H7 (cell line): ENCODE measurements around the gene DDX50. TPM values are rescaled to one million over a fixed set of nuclear protein-coding genes. Genes with fewer than 3 reads are reported as not detected.
"Not testable (repeated sequence)": the region's sequence is repeated elsewhere in the genome, so short reads cannot be mapped to it uniquely, and the experiment has no call there.

Experiments
- DNase-seq: peaks from one replicate; pipeline ENCODE4 v3.0.0; 2012
- H3K27me3 ChIP-seq: 2 replicates; pipeline ENCODE4 v1.6.0; 2011; ENCODE audit warnings: mild to moderate bottlenecking, low read length; ENCODE audit not compliant: control insufficient read depth, insufficient read depth
- H3K36me3 ChIP-seq: replicated peaks from 2 replicates; pipeline ENCODE4 v1.5.1; 2011; ENCODE audit warnings: low read length; ENCODE audit not compliant: control insufficient read depth, insufficient read depth
- H3K4me3 ChIP-seq: 2 replicates; pipeline ENCODE4 v1.5.1; 2011; ENCODE audit warnings: low read depth, mild to moderate bottlenecking, control low read depth, low read length, moderate library complexity; ENCODE audit not compliant: insufficient read depth
- total RNA-seq: library from RNA; depleted of rRNA; stranded (reverse); fragments of >200 nt; shearing (Covaris generic); gene quantifications from 2 replicates; pipeline ENCODE4 v1.2.3, GENCODE V29; 2014

Gene DDX50
- total RNA-seq, 1 experiment from 2014 or later, result 50.8 TPM

DNA sequence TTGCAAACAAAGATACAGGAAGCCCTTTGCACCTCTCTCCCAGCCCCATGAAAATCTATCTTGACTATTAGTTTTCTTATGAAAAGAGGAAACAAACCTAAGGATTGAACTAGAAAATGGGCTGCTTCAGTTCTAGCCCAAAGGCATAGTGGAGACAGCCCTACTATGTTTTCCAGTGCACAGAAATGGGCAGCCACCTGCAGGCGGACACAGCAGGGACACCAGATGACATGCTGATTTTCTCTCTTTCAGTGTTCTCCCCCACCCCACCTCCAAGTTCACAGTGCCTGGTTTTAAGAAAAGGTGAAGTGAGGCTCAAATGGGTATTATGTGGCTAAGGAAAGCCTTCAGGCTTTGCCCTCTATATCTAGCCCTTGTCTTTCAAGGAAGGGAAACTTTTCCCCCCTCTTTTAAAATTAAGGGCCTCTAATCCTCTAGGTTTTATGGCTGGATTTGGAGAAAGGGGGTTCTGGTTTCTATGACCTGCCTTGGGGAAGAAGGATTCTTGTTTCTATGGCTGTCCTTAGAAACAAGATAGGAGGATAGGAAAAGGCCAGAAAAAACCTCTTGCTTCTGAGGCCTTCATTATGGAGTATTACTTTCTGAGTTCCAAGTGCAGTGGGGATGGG is 23.5 kb upstream of the DDX50 start:
- H3K4me3 ChIP-seq, result no peak overlapping the region
- DNase-seq, result no peak

DNA sequence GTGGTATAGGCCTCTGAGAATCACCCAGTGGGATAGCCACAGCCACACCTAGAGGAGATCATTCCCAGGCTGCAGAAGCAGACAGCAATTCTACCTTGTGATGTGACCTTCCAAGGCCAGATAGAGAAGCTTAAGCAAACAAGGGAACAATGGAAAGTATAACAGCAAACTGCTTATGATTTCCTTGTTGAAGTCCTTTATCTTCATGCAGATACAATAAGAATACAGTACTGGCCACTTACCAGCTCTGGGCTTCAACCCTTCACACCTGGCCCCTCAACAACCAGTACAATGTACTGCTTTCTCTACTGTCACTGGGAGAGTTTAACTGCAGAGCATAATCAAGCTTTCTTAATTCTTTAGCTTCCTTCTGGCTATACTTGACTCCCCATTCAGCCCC is 22.6 kb upstream of the DDX50 start:
- DNase-seq, result no peak
- Histone ChIP-seq H3K36me3 (no peaks in the 10 kb centered on the region), H3K27me3 (no peaks in the 10 kb centered on the region), H3K4me3 (no peak overlapping the region)

More for the DNA sequence above, 23.5 kb upstream of the DDX50 start:
- no peaks in the 10 kb centered on the region for H3K36me3 ChIP-seq
- no peaks in the 10 kb centered on the region for H3K27me3 ChIP-seq

DNA sequence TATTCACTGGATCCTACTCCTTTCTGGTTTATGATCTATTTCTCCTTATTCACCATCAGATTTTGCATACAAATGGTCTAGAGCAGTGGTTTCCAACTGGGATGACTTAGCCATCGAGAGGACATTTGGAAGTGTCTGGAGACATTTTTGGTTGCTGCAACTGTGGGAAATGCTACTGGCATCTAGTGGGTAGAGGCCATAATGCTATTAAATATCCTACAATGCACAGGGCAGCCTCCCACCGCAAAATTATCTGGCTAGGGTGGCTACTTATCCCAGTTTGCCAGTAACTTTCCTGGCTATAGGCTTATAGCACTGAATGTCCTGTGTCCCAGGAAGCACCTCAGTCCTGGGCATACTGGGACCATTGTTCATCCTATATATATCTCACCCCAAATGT is 21.5 kb upstream of the DDX50 start:
- DNase-seq, result no peak
- Histone ChIP-seq H3K4me3 (no peak overlapping the region), H3K36me3 (no peaks in the 10 kb centered on the region), H3K27me3 (no peaks in the 10 kb centered on the region)

DNA sequence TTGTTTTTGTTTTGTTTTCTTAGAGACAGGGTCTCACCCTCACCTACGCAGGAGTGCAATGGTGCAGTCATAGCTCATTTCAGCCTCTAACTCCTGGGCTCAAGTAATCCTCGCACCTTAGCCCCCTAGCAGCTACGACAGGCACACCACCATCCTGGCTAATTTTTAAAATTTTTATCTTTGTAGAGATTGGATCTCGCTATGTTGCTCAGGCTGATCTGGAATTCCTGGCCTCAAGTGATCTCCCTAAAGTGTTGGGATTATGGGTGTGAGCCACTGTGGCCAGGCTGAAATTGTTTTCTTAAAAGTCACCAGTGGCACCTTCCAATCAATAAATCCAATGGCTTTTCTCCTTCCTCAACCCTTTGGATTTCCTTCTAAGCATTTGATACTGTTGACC is 20.9 kb upstream of the DDX50 start:
- Histone ChIP-seq H3K36me3 (no peaks in the 10 kb centered on the region), H3K4me3 (no peak overlapping the region), H3K27me3 (no peaks in the 10 kb centered on the region)
- no peak for DNase-seq

DNA sequence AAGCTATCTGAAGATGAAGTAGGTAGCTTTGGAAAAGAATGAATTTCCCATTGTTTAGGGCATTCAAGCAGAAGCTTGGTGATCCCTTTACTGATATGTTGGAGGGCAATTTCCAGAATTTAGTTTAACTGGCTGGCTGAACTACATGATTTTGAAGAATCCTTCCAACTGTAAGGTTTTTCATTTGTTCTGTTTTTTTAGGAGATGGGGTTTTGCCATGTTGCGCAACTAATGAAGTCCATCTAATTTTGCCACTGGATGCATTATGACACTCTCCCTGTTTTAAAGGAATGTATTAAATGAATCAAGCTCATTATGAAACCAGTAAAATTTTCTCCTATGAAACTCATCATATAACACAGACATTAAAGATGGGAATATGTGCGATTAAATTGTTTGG is 6.1 kb upstream of the DDX50 start:
- no peak overlapping the region for H3K4me3 ChIP-seq
- H3K36me3 ChIP-seq, result no peaks in the 10 kb centered on the region
- no peak for DNase-seq
- no peaks in the 10 kb centered on the region for H3K27me3 ChIP-seq

DNA sequence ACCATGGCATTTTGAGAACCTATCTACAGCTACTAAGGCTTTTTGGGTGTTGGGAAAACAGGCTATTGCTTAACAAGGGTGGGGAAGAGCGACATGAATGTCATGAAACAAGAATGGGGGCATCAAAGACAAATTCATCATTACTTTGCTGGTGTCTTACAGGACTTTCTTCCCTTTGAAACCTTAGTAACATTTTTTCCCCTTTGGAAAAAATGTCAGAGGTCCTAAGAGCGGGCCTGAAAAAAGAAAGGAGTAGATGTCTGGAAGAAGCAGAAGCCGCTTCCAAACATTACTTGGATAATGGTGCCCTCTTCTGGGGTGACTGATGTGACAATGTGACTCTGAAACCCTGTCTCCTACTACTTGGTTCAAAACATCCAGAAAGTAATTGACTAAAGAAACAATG is 3.8 kb upstream of the DDX50 start:
- peak; percentile 64 for DNase-seq
- H3K4me3 ChIP-seq, result no peak overlapping the region
- no peaks in the 10 kb centered on the region for H3K36me3 ChIP-seq
- H3K27me3 ChIP-seq, result no peaks in the 10 kb centered on the region

DNA sequence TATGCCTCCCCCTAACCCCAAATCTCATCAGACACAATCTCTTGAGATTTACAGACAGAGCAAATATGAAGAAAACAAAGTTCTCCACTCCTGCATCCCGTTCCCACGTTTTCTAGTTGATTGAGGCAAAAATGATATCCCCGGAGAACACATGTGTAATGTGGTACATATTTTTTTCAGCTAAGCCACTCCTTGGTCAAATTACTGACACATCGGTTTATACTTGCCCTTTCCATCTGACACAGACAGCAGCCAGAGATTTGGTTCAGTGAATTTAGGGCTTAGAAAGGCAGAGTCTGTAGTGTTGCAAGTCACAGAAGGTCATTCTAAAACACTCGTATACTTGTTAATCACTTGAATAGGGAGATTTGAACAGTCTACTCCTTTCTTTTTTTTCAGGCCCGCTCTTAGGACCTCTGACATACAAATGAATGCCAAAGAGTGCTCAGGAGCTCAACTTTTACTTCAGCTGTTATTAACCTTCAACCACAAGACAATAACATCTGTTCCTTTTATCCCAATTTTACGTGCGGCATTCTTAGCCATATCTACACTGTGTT is 1.8 kb upstream of the DDX50 start:
- Histone ChIP-seq H3K4me3 (no peak overlapping the region), H3K27me3 (no peaks in the 10 kb centered on the region), H3K36me3 (no peaks in the 10 kb centered on the region)
- no peak for DNase-seq

DNA sequence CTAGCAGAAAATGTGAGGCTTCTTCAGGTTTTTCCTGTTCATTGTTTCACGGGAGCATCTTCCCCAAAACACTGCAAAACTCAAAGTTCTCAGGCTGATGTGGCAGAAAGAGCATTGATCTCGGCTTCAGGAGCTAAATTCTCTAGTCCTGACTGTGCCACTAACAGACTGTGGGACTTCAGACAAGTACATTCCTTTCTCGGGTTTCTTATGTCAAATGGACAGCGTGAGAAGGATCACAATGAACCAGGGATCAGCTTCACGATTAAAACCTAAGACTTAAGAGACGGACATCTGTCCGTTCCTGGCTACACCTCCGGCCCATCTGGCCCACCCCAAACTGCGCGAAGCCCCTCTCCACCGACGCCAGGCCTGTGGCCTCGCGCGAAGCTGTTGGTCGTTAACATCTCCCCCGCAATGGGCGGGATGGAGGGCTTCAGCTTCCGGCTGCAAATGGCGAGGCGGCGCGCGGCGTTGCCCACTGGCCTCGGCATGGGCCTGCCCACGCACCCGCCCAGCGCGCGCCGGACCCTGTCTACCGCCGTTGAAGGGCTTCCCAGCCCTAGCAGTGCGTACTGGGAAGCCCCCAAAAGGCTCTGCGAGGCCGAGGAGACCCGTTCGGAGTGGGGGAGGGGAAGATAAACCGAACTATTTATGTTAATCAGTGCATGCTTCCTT is 549 bp upstream of the DDX50 start:
- Histone ChIP-seq H3K4me3 (peak overlapping the region; percentile 69), H3K36me3 (no peaks in the 10 kb centered on the region), H3K27me3 (no peaks in the 10 kb centered on the region)
- no peak for DNase-seq

DNA sequence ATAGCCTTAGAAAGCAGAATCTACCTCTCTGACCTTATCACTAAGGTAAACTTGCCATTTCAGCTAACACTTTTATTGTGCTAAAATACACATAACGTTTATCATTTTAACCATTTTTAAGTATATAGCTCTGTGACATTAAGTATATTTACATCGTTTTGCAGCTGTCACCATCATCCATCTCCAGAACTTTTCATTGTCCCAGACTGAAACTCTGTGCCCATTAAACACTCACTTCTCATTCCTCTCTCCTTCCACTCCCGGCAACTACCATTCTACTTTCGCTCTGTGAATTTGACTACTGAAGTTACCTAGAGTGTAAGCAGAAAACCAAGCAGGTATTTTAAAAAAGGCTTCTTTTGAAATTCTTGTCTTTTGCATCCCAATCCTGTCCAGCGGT is 1.3 kb downstream of the DDX50 start:
- H3K4me3 ChIP-seq, result no peak overlapping the region
- no peaks in the 10 kb centered on the region for H3K27me3 ChIP-seq
- DNase-seq, result no peak
- H3K36me3 ChIP-seq, result peaks cover 2% of the 10 kb centered on the region

DNA sequence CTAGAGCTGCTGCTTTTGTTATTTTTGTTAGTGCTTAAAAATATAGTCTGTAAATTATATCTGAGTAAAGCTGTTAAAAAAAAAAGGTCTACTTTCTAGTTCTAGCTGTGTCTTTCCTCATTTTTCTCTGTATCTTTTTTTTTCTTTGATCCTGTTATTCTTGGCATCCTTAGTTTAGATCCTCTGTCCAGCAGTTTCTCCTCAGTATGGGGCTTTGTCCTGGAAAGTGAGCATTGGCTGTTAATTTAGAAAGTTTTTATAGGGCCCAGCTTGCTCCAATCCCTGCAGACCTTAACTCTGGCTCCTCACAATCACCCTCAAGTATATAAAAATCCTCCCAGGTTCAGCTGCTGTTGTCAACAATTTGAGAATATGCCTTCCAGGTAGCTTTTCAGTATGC is 23.5 kb downstream of the DDX50 start:
- Histone ChIP-seq H3K36me3 (peaks cover 4% of the 10 kb centered on the region), H3K4me3 (no peak overlapping the region), H3K27me3 (no peaks in the 10 kb centered on the region)
- DNase-seq, result no peak

DNA sequence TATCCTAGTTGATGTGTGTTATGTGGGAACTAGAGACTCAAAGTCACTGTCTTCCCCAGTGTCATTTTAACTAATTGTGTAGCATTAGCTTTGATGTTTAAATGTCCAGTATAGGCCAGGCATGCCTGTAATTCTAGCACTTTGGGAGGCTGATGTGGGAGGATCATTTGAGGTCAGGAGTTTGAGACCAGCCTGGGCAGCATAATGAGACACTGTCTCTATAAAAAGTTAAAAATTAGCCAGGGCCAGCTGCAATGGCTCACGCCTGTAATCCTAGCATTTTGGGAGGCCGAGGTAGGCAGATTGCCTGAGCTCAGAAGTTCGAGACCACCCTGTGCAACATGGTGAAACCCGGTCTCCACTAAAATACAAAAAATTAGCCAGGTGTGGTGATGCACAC is 24.4 kb downstream of the DDX50 start:
- no peak overlapping the region for H3K4me3 ChIP-seq
- DNase-seq, result no peak
- H3K27me3 ChIP-seq, result no peaks in the 10 kb centered on the region
- H3K36me3 ChIP-seq, result no peaks in the 10 kb centered on the region; the same call in none of the 2 replicates

DNA sequence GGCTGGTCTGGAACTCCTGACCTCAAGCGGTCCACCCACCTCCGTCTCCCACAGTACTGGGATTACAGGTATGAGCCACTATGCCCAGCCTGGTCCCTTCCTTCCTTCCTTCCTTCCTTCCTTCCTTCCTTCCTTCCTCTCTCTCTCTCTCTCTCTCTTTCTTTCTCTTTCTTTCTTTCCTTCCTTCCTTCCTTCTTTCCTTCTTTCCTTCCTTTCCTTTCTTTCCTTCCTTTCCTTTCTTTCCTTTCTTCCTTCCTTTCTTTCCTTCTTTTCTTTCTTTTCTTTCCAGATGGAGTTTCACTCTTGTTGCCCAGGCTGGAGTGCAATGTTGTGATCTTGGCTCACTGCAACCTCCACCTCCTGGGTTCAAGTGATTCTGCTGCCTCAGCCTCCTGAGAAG is 28.0 kb downstream of the DDX50 start:
- H3K36me3 ChIP-seq, result not testable (repeated sequence)

DNA sequence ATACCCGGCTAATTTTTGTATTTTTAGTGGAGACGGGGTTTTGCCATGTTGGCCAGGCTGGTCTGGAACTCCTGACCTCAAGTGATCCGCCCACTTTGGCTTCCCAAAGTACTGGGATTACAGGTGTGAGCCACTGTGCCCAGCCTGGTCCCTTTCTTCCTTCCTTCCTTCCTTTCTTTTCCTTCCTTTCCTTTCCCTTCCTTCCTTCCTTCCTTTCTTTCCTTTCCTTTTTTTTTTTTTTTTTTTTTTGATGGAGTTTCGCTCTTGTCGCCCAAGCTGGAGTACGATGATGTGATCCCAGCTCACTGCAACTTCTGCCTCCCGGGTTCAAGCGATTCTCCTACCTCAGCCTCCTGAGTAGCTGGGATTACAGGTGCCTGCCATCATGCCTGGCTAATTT is 28.8 kb downstream of the DDX50 start:
- H3K36me3 ChIP-seq, H3K4me3 ChIP-seq, DNase-seq, H3K27me3 ChIP-seq: not testable (repeated sequence)

More for the DNA sequence above, 28.0 kb downstream of the DDX50 start:
- not testable (repeated sequence) for DNase-seq, H3K27me3 ChIP-seq, H3K4me3 ChIP-seq

DNA sequence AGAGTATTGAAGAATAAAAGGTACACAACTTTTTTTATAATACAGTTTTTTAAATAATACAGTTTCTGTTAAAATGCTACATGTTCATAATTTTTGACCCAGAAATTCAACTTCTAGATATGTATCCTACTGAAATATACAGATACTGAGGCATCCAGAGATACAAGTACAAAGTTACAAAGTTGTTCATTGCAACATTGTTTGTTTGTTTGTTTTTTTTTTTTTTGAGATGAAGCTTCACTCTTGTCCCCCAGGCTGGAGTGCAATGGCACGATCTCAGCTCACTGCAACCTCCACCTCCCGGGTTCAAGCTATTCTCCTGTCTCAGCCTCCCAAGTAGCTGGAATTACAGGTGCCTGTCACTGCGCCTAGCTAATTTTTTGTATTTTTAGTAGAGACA is 31.7 kb downstream of the DDX50 start:
- not testable (repeated sequence) for H3K27me3 ChIP-seq, DNase-seq, H3K36me3 ChIP-seq, H3K4me3 ChIP-seq

DNA sequence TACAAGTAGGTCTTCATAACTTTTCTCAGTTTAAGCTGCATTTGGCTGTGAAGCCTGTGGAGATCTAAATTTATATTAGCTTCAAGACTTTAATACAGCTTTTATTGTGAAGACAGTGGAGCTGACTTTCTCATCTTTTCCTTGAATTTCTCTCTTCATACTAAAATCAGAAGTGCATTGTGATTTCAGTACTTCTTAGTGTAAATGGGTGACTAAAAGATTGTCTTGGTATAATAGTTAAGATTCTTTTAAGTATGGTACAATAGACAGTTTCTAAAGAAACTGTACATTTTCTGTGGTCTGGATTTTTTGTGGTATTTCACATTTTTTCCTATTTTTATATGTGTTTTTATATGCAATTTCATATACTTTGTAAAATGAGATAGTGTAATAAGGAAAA is 33.9 kb downstream of the DDX50 start:
- H3K36me3 ChIP-seq, result peaks cover 8% of the 10 kb centered on the region
- no peak for DNase-seq
- H3K27me3 ChIP-seq, result no peaks in the 10 kb centered on the region
- no peak overlapping the region for H3K4me3 ChIP-seq
